Loucy (cell line): ENCODE data around the gene ANKRD49.

Experiments used
- H2AFZ ChIP-seq: fragments of 200-600 bp; sonication (generic); 2 replicates; pipeline ENCODE4 v1.6.0; 2016; ENCODE audit warnings: antibody characterized with exemption, mild to moderate bottlenecking, low read length, moderate library complexity
- H3F3A ChIP-seq: fragments of 200-600 bp; 2 replicates; pipeline ENCODE4 v1.6.0; 2016; ENCODE audit warnings: antibody characterized with exemption, low read depth, mild to moderate bottlenecking
- H3K27me3 ChIP-seq: fragments of 200-600 bp; sonication (generic); 2 replicates; pipeline ENCODE4 v1.6.1; 2014; ENCODE audit warnings: low read length, mild to moderate bottlenecking; ENCODE audit not compliant: insufficient read depth, poor library complexity, severe bottlenecking
- H3K36me3 ChIP-seq: fragments of 200-600 bp; sonication (generic); 2 replicates; pipeline ENCODE4 v1.6.1; 2016; ENCODE audit warnings: low read length; ENCODE audit not compliant: insufficient read depth
- H3K4me1 ChIP-seq: fragments of 200-600 bp; sonication (generic); 2 replicates; pipeline ENCODE4 v1.5.1; 2014; ENCODE audit warnings: low read length, mild to moderate bottlenecking; ENCODE audit not compliant: insufficient read depth, poor library complexity, severe bottlenecking
- H3K4me2 ChIP-seq: fragments of 200-600 bp; sonication (generic); 2 replicates; pipeline ENCODE4 v1.6.0; 2014; ENCODE audit warnings: antibody characterized with exemption, low read length, low read depth, mild to moderate bottlenecking; ENCODE audit not compliant: poor library complexity, severe bottlenecking
- H3K4me3 ChIP-seq: fragments of 200-600 bp; sonication (generic); 2 replicates; pipeline ENCODE4 v1.5.1; 2014; ENCODE audit warnings: low read length, mild to moderate bottlenecking, mixed read lengths; ENCODE audit not compliant: poor library complexity, severe bottlenecking
- H3K79me2 ChIP-seq: fragments of 200-600 bp; sonication (generic); 2 replicates; pipeline ENCODE4 v1.6.1; 2014; ENCODE audit warnings: low read length; ENCODE audit not compliant: insufficient read depth
- H3K9ac ChIP-seq: fragments of 200-600 bp; sonication (generic); 2 replicates; pipeline ENCODE4 v1.6.0; 2014; ENCODE audit warnings: mild to moderate bottlenecking, low read depth, low read length, moderate library complexity; ENCODE audit not compliant: poor library complexity, severe bottlenecking
- H3K9me2 ChIP-seq: fragments of 200-600 bp; sonication (generic); replicated peaks from 2 replicates; pipeline ENCODE4 v1.6.1; 2016; ENCODE audit warnings: low read depth, low read length, mixed read lengths
- H3K9me3 ChIP-seq: fragments of 200-600 bp; sonication (generic); 2 replicates; pipeline ENCODE4 v1.6.1; 2014; ENCODE audit warnings: mild to moderate bottlenecking, antibody characterized with exemption, low read length, low read depth; ENCODE audit not compliant: insufficient read depth
- H4K20me1 ChIP-seq: fragments of 200-600 bp; sonication (generic); 2 replicates; pipeline ENCODE4 v1.6.0; 2014; ENCODE audit warnings: antibody characterized with exemption, low read length, mild to moderate bottlenecking; ENCODE audit not compliant: insufficient read depth, poor library complexity, severe bottlenecking
- CTCF ChIP-seq: fragments of 200-600 bp; sonication (generic); conservative IDR thresholded peaks from 2 replicates; pipeline ENCODE4 v1.5.1; 2014; ENCODE audit warnings: mild to moderate bottlenecking, antibody characterized with exemption, low read length
- EZH2phosphoT487 ChIP-seq: fragments of 200-600 bp; IDR thresholded peaks from 2 replicates; pipeline ENCODE4 v1.6.1; 2018; ENCODE audit warnings: antibody characterized with exemption, mild to moderate bottlenecking, moderate library complexity, borderline replicate concordance

The ANKRD49 gene

GRCh38 chr11:94533206-94533605 lies 39.4 kb downstream of the ANKRD49 start:
- TF ChIP-seq EZH2phosphoT487: no peak
- Histone ChIP-seq H3K4me3 (no peak overlapping the region), H3K9me3 (no peaks in the 10 kb centered on the region), H2AFZ (no peak overlapping the region; the same call in 1 of the 2 replicates), H4K20me1 (no peaks in the 10 kb centered on the region), H3K4me1 (peaks cover 3% of the 10 kb centered on the region), H3K79me2 (no peaks in the 10 kb centered on the region), H3K27me3 (no peaks in the 10 kb centered on the region), H3K36me3 (no peaks in the 10 kb centered on the region), H3K9ac (no peak overlapping the region), H3K9me2 (no peaks in the 10 kb centered on the region), H3K4me2 (no peak overlapping the region), H3F3A (no peaks in the 10 kb centered on the region)

DNA sequence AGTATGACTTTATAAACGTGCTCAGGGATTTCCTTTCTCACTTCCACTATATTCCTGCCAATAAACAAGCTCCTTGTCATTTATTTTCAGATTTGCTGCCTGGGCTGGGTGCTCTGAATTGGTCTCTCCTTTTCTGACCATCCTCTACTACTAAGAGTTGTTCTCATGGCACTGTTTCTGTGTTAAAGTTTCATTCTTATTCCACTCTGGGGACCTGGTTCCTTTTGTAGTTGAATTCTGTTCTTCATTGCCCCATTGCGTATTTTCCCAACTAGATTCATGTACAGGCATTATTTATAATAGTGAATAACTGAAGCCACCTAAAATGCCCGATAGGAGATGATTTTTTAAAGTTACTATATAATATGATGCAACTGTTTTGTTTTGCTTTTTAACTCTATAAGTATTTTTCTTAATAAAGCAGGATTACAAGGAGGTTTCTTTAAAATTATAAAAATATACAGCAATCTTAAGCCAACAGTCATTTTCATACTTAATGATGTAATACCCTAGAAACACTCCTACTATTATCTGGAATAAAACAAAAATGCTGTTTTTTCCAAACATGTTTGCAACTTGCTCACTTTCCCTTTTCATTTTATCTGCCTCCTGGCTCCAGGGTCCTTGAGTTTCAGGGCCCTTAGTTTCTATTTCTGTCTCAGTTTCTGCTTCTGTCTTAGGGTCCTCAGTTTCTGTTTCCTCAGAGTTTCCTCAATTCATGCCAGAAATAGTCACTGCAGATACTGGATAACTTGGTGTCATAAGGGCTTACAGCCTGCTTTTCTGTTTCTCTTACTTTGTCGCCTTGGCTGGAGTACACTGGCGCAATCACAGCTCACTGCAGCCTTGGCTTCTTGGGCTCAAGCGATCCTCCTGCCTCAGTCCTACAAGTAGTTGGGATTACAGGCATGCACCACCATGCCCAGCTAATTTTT lies 40.2 kb downstream of the ANKRD49 start:
- Histone ChIP-seq H3F3A (no peaks in the 10 kb centered on the region), H3K4me3 (no peak overlapping the region), H2AFZ (no peak overlapping the region; the same call in 1 of the 2 replicates), H3K79me2 (no peaks in the 10 kb centered on the region), H4K20me1 (no peaks in the 10 kb centered on the region), H3K4me1 (peaks cover 3% of the 10 kb centered on the region), H3K9ac (no peak overlapping the region), H3K9me2 (no peaks in the 10 kb centered on the region), H3K4me2 (no peak overlapping the region), H3K27me3 (no peaks in the 10 kb centered on the region), H3K9me3 (no peaks in the 10 kb centered on the region), H3K36me3 (no peaks in the 10 kb centered on the region)
- TF ChIP-seq EZH2phosphoT487: no peak
- TF ChIP-seq CTCF: no peak

- H3K9me2 ChIP-seq: no peaks in the 10 kb centered on the region
- no peaks in the 10 kb centered on the region for H3F3A ChIP-seq
- TF ChIP-seq CTCF (no peak), EZH2phosphoT487 (no peak)
- no peak overlapping the region for H2AFZ ChIP-seq
- H3K9me3 ChIP-seq: no peaks in the 10 kb centered on the region
- no peaks in the 10 kb centered on the region for H3K36me3 ChIP-seq
- no peaks in the 10 kb centered on the region for H4K20me1 ChIP-seq
- no peak overlapping the region for H3K9ac ChIP-seq
- H3K79me2 ChIP-seq: no peaks in the 10 kb centered on the region
- H3K4me1 ChIP-seq: peaks cover 5% of the 10 kb centered on the region
- no peak overlapping the region for H3K4me2 ChIP-seq
- no peak overlapping the region for H3K4me3 ChIP-seq
- no peaks in the 10 kb centered on the region for H3K27me3 ChIP-seq
These were observed 42.6 kb downstream of the ANKRD49 start for GRCh38 chr11:94536386-94536785.
